Adrenal gland (tissue), 12 donors: ENCODE results near the gene GLOD5. TPM values are rescaled to one million over a fixed set of nuclear protein-coding genes. Genes with fewer than 3 reads are reported as not detected.

ENCODE experiments used
- DNase-seq, 7 donors: peaks; one replicate each; pipeline ENCODE4 v3.0.0-alpha.2; 2019 to 2020
- H3K27ac ChIP-seq, 5 donors: fragments of 200-600 bp; sonication (generic) in 4 of 5; 1 replicate in 3 of 5; 2 replicates in 2 of 5; pipeline versions ENCODE4 v1.5.1 to v1.8.0; 2016 to 2020; ENCODE audit warnings: mild to moderate bottlenecking in 1 of 5
- H3K27me3 ChIP-seq: fragments of 200-600 bp; 2 replicates; pipeline ENCODE4 v1.8.0; 2021
- H3K36me3 ChIP-seq, 2 donors: fragments of 200-600 bp; replicated peaks in 1 of 2; 1 replicate in 1 of 2; 2 replicates in 1 of 2; pipeline versions ENCODE4 v1.5.1 to v1.8.0; 2018 to 2022
- H3K4me1 ChIP-seq, 2 donors: fragments of 200-600 bp; replicated peaks in 1 of 2; 1 replicate in 1 of 2; 2 replicates in 1 of 2; pipeline versions ENCODE4 v1.5.1 to v1.8.0; 2018 to 2021
- H3K4me3 ChIP-seq, 4 donors: fragments of 200-600 bp; sonication (generic) in 3 of 4; one replicate each; pipeline ENCODE4 v1.5.1; 2016 to 2018
- H3K9me3 ChIP-seq, 3 donors: fragments of 200-600 bp; sonication (generic) in 1 of 3; replicated peaks in 1 of 3; 1 replicate in 2 of 3; 2 replicates in 1 of 3; pipeline versions ENCODE4 v1.5.1 to v1.8.0; 2016 to 2021
- CTCF ChIP-seq, 6 experiments: fragments of 450-650 bp in 4 of 6; fragments of 200-600 bp in 2 of 6; sonication (generic) in 1 of 6; IDR thresholded peaks; 1 replicate in 5 of 6; 2 replicates in 1 of 6; pipeline versions ENCODE4 v1.5.1 to v1.8.0; 2016 to 2021; ENCODE audit warnings: antibody characterized with exemption in 6 of 6, mild to moderate bottlenecking in 2 of 6, moderate library complexity in 1 of 6
- POLR2A ChIP-seq, 2 donors: fragments of 450-650 bp; IDR thresholded peaks; one replicate each; pipeline ENCODE4 v1.6.1; 2017; ENCODE audit warnings: antibody characterized with exemption in 2 of 2, mild to moderate bottlenecking in 2 of 2, moderate library complexity in 1 of 2
- WGBS, 4 donors: extraction: QIAGEN DNeasy Blood & Tissue Kit in 2 of 4; methylation state at CpG; one replicate each; pipeline versions ENCODE4 v1.1.5 to v1.1.7; 2013 to 2017; 5-methylcytosine and 5-hydroxymethylcytosine counted together
- intact Hi-C, 2 donors: fragments of 100-400 bp; cut with DNase I; formaldehyde crosslinking; loops; one replicate each; pipeline versions ENCODE4 v1.14.1 to v1.15.0; 2022 to 2023
- polyA plus RNA-seq, 3 donors: library from polyadenylated mRNA; stranded (reverse); fragments of 200-250 nt in 2 of 3; fragments of 350-450 nt in 1 of 3; fragmentation: Illumina TruSeq in 1 of 3; extraction: RNeasy Lipid Tissue Mini Kit (QIAGEN cat#74804) in 1 of 3; gene quantifications; one replicate each; pipeline ENCODE4 v1.2.3, GENCODE V29; 2013 to 2014
- total RNA-seq, 9 donors: library from RNA; depleted of rRNA in 4 of 9; stranded (reverse); fragments of >200 nt in 4 of 9; fragments of 120-200 nt in 1 of 9; fragmentation: NEBNext Ultra II Directional in 1 of 9; extraction: Animal tissue kit (Norgen Biotek cat#: 25700) in 1 of 9; gene quantifications; one replicate each; pipeline versions ENCODE4 v1.1.0 to v1.2.4, GENCODE V29; 2013 to 2023
- donor health status: healthy with polysubstance abuse.
- donor health status: Bipolar disorder and iron deficiency.
- donor health status: DM: yes; HTN: yes; CAD: no.
- donor health status: DM: no; HTN: no; CAD: no.
- donor health status: DM: no; HTN: no; CAD: no.
- donor health status: DM: yes; HTN: yes; CAD: no.

The GLOD5 gene
- total and polyA plus RNA-seq, 12 donors, result 0.94 TPM; not detected in 11

- H3K4me1 ChIP-seq, result no peaks in the 10 kb centered on the region
- H3K36me3 ChIP-seq, result no peaks in the 10 kb centered on the region
- TF ChIP-seq CTCF (IDR thresholded peaks at IDR 0.05), result no peak
- TF ChIP-seq POLR2A (IDR thresholded peaks at IDR 0.05), result no peak
- no peaks in the 10 kb centered on the region for H3K27me3 ChIP-seq
- intact Hi-C loops, result no loop called here
- H3K9me3 ChIP-seq, result no peaks in the 10 kb centered on the region
- no peak overlapping the region for H3K4me3 ChIP-seq
- H3K27ac ChIP-seq, result no peak overlapping the region
- 62 to 84% (median 77%) methylated on average over 4 of the region's 4 CpGs for WGBS, 4 donors
- no peak for DNase-seq
Observed at GRCh38 chrX:48720577-48721250, 40.8 kb upstream of the GLOD5 start.

DNA sequence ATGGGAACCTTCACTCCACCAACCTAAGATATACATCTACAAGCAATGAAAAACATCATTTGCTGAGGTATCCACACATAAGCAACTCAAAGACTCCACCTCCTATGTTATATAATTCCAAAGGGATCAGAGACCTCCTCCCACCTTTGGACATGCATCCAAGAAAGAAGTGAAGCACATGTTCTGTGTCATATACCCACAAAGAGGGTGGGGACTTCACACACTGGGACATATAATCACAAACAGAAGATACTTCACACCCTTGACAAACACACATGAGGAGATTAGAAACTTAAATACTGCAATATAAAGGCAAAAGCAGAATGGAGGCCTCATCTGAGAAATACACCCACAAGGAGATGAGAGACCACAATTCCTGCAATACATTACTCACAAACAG, 39.6 kb upstream of the GLOD5 start:
- H3K36me3 ChIP-seq, result no peaks in the 10 kb centered on the region
- no peak for DNase-seq
- intact Hi-C loops, result no loop called here
- H3K4me3 ChIP-seq, result no peak overlapping the region
- no peak overlapping the region for H3K27ac ChIP-seq
- no peaks in the 10 kb centered on the region for H3K4me1 ChIP-seq
- TF ChIP-seq CTCF (IDR thresholded peaks at IDR 0.05), result no peak
- no peak for TF ChIP-seq POLR2A (IDR thresholded peaks at IDR 0.05)
- H3K9me3 ChIP-seq, result no peaks in the 10 kb centered on the region
- no peaks in the 10 kb centered on the region for H3K27me3 ChIP-seq

DNA sequence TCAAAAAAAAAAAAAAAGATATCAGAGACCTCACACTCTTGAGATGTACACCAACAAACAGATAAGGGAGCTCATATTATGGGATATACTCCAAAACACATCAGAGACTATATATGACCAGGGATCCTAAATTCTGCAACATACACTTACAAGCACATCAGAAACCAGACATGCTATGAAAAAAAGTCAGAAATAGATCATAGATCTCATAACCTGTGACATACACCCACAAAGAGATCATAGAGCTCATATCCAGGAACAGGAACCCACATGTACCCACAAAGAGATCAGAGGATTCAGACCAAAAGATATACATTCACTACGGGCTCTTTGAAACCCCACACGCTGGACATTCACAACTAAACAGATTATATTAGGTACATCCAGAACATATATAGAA, 35.0 kb upstream of the GLOD5 start:
- no peak overlapping the region for H3K4me3 ChIP-seq
- no peak for DNase-seq
- H3K4me1 ChIP-seq, result no peaks in the 10 kb centered on the region
- 74 to 98% (median 89%) methylated on average over 2 of the region's 2 CpGs for WGBS, 4 donors
- TF ChIP-seq POLR2A (IDR thresholded peaks at IDR 0.05), result no peak
- no peak for TF ChIP-seq CTCF (IDR thresholded peaks at IDR 0.05)
- no peak overlapping the region for H3K27ac ChIP-seq
- intact Hi-C loops, result no loop called here
- H3K36me3 ChIP-seq, result no peaks in the 10 kb centered on the region
- H3K9me3 ChIP-seq, result no peaks in the 10 kb centered on the region
- H3K27me3 ChIP-seq, result no peaks in the 10 kb centered on the region

GRCh38 chrX:48728653-48729052, 32.9 kb upstream of the GLOD5 start:
- no peaks in the 10 kb centered on the region for H3K4me1 ChIP-seq
- intact Hi-C loops, result no loop called here
- no peaks in the 10 kb centered on the region for H3K9me3 ChIP-seq
- no peaks in the 10 kb centered on the region for H3K36me3 ChIP-seq
- H3K27me3 ChIP-seq, result no peaks in the 10 kb centered on the region
- TF ChIP-seq CTCF (IDR thresholded peaks at IDR 0.05), result no peak
- no peak for TF ChIP-seq POLR2A (IDR thresholded peaks at IDR 0.05)
- H3K27ac ChIP-seq, result no peak overlapping the region
- DNase-seq, result no peak
- no peak overlapping the region for H3K4me3 ChIP-seq
